Measurements from ENCODE around the gene KCMF1.

The KCMF1 gene

DNA sequence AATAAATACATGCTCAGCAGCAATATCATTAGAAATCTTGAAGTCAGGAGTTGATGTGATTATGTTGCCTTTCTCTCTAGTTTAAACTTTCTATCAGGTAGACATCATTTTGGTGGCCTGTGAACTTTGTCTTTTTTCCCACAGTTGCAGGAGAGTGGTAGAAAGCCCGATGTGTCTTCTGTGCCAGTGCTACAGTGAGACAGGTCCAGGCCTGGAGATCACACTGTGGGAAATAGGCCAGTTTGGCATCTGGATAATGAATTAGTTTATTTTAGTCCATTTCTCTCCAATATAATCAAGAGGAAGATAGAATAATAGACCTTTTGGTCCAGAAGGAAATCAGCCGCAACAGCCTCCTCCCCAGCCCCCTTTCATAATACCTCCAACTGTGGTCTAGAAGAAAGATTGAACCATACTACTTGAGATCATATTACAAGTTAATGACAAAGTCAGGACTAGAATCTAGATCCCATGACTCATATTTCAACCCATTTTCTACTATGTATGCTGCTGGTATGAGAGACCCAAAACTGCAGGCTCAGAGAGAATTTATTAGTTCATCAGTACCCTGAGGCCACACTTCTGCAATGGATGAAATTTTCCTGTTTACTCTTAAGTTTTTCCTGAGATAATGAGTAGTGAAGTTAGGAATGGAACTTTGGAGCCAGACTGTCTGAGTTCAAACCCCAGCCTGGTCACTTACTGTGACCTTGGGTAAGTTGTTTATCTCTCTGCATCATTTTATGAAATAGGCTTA is 20.6 kb downstream of the KCMF1 start (continued):
- TF ChIP-seq ZNF660 (tag by site-specific recombination; IDR thresholded peaks at IDR 0.05) = peak; percentile 63; the same call in 1 of the 2 replicates
- TF ChIP-seq ZNF433 (tag by site-specific recombination; IDR thresholded peaks at IDR 0.05; ENCODE audit: low read depth) = no peak
- TF ChIP-seq ZNF664 (tag by site-specific recombination; IDR thresholded peaks at IDR 0.05) = peak; percentile 61
- TF ChIP-seq SETDB1 (IDR thresholded peaks at IDR 0.05; ENCODE audit: insufficient read length, low read length) = peak; percentile 63
- TF ChIP-seq, protein P1, sequence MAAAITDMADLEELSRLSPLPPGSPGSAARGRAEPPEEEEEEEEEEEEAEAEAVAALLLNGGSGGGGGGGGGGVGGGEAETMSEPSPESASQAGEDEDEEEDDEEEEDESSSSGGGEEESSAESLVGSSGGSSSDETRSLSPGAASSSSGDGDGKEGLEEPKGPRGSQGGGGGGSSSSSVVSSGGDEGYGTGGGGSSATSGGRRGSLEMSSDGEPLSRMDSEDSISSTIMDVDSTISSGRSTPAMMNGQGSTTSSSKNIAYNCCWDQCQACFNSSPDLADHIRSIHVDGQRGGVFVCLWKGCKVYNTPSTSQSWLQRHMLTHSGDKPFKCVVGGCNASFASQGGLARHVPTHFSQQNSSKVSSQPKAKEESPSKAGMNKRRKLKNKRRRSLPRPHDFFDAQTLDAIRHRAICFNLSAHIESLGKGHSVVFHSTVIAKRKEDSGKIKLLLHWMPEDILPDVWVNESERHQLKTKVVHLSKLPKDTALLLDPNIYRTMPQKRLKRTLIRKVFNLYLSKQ (tag by site-specific recombination; IDR thresholded peaks at IDR 0.05; ENCODE audit: borderline replicate concordance) = no peak
- TF ChIP-seq ZNF596 (tag by site-specific recombination; IDR thresholded peaks at IDR 0.05) = no peak
- peak; percentile 19; the same call in 1 of the 2 replicates for TF ChIP-seq OSR2 (tag by site-specific recombination; IDR thresholded peaks at IDR 0.05)
- TF ChIP-seq ZNF311 (tag by site-specific recombination; IDR thresholded peaks at IDR 0.05; ENCODE audit: borderline replicate concordance) = no peak
- TF ChIP-seq, protein P2, sequence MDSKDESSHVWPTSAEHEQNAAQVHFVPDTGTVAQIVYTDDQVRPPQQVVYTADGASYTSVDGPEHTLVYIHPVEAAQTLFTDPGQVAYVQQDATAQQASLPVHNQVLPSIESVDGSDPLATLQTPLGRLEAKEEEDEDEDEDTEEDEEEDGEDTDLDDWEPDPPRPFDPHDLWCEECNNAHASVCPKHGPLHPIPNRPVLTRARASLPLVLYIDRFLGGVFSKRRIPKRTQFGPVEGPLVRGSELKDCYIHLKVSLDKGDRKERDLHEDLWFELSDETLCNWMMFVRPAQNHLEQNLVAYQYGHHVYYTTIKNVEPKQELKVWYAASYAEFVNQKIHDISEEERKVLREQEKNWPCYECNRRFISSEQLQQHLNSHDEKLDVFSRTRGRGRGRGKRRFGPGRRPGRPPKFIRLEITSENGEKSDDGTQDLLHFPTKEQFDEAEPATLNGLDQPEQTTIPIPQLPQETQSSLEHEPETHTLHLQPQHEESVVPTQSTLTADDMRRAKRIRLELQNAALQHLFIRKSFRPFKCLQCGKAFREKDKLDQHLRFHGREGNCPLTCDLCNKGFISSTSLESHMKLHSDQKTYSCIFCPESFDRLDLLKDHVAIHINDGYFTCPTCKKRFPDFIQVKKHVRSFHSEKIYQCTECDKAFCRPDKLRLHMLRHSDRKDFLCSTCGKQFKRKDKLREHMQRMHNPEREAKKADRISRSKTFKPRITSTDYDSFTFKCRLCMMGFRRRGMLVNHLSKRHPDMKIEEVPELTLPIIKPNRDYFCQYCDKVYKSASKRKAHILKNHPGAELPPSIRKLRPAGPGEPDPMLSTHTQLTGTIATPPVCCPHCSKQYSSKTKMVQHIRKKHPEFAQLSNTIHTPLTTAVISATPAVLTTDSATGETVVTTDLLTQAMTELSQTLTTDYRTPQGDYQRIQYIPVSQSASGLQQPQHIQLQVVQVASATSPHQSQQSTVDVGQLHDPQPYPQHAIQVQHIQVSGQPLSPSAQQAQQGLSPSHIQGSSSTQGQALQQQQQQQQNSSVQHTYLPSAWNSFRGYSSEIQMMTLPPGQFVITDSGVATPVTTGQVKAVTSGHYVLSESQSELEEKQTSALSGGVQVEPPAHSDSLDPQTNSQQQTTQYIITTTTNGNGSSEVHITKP (tag by site-specific recombination; IDR thresholded peaks at IDR 0.05) = 0 out of 2 replicates have a peak, but pooled peaks have one; percentile 26
- no peak for TF ChIP-seq ZNF248 (tag by site-specific recombination; IDR thresholded peaks at IDR 0.05)
- TF ChIP-seq ZNF843 (tag by site-specific recombination; IDR thresholded peaks at IDR 0.05) = peak; percentile 24; the same call in 1 of the 2 replicates
- no peak for TF ChIP-seq ZNF24 (tag by site-specific recombination; IDR thresholded peaks at IDR 0.05)

GRCh38 chr2:84995826-84996225 is 24.9 kb downstream of the KCMF1 start:
- CTCF ChIA-PET = interaction anchor here (1.0 kb wide), 1 partner anchor 303 kb away, joined by 3 read pairs; no protein-coding TSS in a partner anchor
- Histone ChIP-seq H3K4me1 (ENCODE audit: control insufficient read depth, insufficient read depth, low read length) (peaks cover 22% of the 10 kb centered on the region), H3K9me3 (ENCODE audit: control insufficient read depth, insufficient read depth, low read depth, low read length) (no peaks in the 10 kb centered on the region), H3K36me3 (ENCODE audit: control insufficient read depth in 2 of 2, insufficient read depth in 1 of 2, low read length in 2 of 2) (no peaks in the 10 kb centered on the region; a peak in 1 of 3 replicates), H3K27ac (ENCODE audit: extremely low read depth, low read depth, low read length) (no peak overlapping the region), H3K4me3 (ENCODE audit: low read depth, low read length) (no peak overlapping the region)
- no peak for TF ChIP-seq SP3 (tag by site-specific recombination; IDR thresholded peaks at IDR 0.05)
- TF ChIP-seq, protein P3, sequence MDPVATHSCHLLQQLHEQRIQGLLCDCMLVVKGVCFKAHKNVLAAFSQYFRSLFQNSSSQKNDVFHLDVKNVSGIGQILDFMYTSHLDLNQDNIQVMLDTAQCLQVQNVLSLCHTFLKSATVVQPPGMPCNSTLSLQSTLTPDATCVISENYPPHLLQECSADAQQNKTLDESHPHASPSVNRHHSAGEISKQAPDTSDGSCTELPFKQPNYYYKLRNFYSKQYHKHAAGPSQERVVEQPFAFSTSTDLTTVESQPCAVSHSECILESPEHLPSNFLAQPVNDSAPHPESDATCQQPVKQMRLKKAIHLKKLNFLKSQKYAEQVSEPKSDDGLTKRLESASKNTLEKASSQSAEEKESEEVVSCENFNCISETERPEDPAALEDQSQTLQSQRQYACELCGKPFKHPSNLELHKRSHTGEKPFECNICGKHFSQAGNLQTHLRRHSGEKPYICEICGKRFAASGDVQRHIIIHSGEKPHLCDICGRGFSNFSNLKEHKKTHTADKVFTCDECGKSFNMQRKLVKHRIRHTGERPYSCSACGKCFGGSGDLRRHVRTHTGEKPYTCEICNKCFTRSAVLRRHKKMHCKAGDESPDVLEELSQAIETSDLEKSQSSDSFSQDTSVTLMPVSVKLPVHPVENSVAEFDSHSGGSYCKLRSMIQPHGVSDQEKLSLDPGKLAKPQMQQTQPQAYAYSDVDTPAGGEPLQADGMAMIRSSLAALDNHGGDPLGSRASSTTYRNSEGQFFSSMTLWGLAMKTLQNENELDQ (tag by site-specific recombination; IDR thresholded peaks at IDR 0.05; ENCODE audit: low read depth) = no peak
- TF ChIP-seq ZNF114 (tag by site-specific recombination; IDR thresholded peaks at IDR 0.05) = no peak
- TF ChIP-seq SETDB1 (IDR thresholded peaks at IDR 0.05; ENCODE audit: insufficient read length, low read length) = no peak
- TF ChIP-seq ZNF677 (tag by site-specific recombination; IDR thresholded peaks at IDR 0.05) = no peak
- TF ChIP-seq ZNF24 (tag by site-specific recombination; IDR thresholded peaks at IDR 0.05) = no peak
- POLR2A ChIA-PET = no interaction called here
